Kidney capillary endothelial cell (primary cell): ENCODE data around the gene CLDN5.

ENCODE experiments used
- DNase-seq: peaks from one replicate; pipeline ENCODE4 v3.0.0-alpha.2; 2018; ENCODE audit warnings: low spot score

The CLDN5 gene

GRCh38 chr22:19479355-19480172, 44.6 kb downstream of the CLDN5 start, which contains the start of gene CDC45:
Gene CDC45 (plus strand): TSS chr22:19479920. CDS start chr22:19479969, 49 bp downstream.
- peak; percentile 97 for DNase-seq

DNA sequence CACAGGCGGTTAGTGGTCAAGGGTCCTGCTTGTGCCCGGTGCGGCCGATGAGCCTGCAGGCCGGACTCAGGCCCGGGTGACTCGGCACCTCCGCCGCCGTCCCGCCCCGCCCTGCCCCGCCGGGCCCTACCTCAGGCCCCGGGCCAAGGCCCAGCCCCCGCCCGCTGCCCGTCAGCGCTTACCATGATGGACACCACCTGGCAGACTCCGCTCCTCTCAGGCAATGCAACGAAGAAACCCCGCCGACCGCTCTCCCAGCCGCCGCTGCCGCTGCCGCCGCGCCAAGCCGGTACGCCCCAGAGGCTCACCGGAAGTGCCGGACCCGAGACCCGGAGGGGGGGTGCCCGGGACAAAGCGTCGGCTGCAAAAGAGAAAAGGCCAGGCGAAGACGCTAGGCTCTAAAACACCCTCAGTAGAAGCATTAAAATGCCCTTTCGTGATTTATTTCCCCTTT, 45.3 kb downstream of the CLDN5 start, which contains the start of gene UFD1:
TSS of gene UFD1 (minus strand) at position 293 of the 454 bp plus-strand sequence. CDS start at position 185, 108 bp downstream.
- no peak for DNase-seq

DNA sequence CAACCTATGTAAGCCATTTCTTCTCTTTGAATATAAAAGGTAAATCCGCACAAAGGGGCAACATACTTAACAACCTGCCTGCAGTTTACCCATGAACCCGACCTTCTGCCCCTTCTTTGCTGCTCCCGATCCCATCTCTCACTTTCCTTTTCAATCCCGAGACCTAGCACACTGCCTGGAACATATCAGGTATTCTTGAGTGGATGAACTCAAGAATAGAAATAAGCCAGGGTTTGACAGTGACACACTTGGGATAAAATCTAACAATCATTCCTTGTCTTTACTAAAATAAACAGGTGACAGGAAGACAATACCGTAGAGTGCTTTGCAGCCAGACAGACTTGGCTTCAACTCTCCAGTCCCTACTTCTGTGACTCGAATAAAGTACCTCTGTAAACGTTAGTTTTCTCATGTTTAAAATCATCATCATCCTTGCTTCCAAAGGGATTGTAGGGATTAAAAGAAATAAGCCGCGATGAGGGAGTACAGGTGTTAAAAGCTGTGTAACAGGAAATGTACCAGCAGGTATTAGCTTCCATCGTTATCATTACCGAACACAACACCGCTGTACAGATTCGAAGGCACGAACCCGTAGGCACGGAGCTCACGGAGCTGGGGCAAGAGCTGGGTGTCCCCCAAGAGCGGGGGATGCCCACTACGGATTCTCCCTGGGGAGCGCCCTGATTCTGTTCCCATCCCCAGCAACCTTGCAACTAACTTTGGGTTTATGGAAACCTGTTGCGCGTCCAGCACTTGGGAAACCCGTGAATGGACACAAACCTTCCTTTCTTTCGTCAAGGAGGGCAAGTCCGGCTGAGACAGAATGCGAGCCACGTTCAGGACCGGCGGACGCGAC, 45.9 kb downstream of the CLDN5 start:
- no peak for DNase-seq

DNA sequence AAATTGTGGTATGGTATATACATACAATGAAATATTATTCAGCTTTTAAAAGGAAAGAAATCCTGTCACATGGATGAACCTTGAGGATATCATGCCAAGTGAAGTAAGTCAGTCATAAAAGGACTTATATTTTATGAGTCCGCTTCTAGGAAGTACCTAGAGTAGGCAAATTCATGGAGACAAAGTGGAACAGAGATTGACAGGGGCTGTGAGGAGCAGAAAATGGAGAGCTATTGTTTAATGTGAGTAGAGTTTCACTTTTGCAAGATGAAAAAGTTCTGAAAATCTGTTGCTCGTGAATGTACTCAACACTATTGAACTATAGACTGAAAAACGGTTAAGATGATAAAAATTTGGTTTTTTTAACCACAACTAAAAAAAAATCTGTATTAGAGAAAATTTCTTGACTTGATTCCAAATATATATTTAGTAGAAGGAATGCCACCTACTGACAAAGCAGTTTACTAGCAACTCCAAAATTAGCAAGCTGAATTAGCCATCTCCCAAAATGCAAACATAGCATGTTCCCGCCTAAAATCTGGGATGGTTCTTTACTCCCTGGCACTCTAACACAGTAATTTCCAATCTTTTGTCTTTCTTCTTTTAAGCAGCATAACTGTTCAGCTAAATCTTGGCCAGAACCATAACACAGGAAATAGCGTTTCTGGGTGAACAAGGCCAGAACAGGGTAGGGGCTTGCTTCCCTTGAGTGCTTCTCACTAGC, 46.7 kb downstream of the CLDN5 start:
- peak; percentile 14 for DNase-seq

DNA sequence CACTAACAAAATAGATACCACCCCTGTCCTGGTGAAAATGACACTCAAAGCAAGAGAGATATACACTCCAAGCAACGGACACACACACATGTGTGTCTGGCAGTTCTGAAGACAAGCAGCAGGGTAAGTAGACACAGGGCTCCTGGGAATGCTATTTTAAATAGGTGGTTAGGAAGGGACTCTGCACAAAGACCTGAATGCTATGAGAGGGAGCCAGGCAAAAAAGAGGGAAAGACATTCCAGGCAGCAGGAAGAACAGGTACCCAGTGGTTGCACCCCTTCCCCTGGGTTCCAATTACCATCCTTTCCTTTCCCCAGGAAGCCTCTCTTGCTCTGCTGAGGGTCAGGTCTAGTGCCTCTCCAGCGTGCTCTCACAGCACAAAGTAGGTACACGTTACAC, 48.2 kb downstream of the CLDN5 start:
- DNase-seq = no peak

GRCh38 chr22:19473578-19473977, 50.6 kb downstream of the CLDN5 start:
- no peak for DNase-seq
